ENCODE measurements around the gene PHIP.

- TF ChIP-seq CEBPB (tag; IDR thresholded peaks at IDR 0.05), result no peak
- no peak for TF ChIP-seq ESRRA (IDR thresholded peaks at IDR 0.05; ENCODE audit: borderline replicate concordance, low read depth)
These were observed 13.4 kb downstream of the PHIP start for GRCh38 chr6:79064635-79065034.

Data from K562 (cell line).